ENCODE measurements around the gene SPATA19.
"Not testable (repeated sequence)": the region's sequence is repeated elsewhere in the genome, so short reads cannot be mapped to it uniquely, and the experiment has no call there.

The SPATA19 gene

DNA sequence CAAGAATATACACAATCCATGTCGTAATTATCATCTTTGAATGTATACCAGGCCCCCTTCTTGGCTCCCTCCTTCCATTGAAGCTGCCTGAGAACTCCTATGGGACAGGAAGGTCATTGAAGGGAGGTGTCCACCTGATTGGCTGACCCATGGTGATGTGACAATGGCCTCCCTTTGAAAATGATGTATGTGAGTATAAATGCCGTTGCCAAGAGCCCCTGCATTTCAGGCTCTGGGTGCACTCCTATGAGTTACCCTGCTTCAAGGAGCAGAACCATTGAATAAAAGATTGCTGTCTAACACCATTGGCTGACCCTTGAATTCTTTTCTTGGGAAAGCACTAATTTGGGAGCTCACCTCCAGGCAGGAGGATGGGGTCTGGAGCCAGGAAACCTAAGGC is at the start of gene SPATA19:
Gene SPATA19, minus strand, starts transcription at position 101 of the 400 bp plus-strand sequence. Its CDS starts 67 bp downstream, at position 34.
- DNase-seq = no peak

GRCh38 chr11:133895061-133895479 is 49.8 kb upstream of the SPATA19 start:
- no peak for DNase-seq

- no peak for DNase-seq
Observed at GRCh38 chr11:133893381-133893780, 48.1 kb upstream of the SPATA19 start.

DNA sequence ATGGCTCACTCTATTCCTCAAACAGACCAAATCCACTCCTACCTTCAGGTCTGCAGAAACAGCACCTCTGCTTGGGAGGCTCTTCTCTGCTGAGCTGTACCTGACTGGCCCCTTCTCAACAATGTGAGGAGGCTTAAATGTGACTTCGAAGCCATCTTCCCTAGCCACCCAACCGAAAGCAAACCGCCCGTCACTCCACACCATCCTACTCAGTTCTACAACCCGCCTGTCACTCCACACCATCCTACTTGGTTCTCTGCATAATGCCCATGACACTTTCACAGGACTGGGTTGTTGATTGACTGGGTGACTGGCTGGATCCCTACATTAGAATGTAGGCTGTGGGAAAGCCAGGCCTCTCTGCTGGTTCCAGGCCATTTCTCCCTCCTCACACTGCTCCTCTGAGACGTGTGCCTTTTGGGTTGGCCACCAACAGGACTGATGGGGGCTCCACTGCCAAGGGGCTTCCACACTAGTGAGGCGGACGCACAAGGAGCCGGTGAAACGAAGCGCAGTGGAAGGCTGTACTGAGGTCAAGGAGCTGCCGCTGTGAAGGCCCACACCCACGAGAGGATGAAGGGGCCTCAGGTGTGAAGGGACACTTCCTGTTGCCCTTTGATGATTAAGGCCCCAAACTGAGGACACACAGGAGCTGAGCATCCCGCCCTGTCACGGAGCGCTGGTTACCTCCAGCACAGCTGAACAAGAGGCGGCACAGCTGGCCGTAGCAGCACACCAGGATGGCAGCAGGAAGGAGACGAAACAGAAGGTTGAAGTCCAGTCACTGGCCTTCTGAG is 47.5 kb upstream of the SPATA19 start:
- no peak for DNase-seq

GRCh38 chr11:133892126-133892525 is 46.8 kb upstream of the SPATA19 start:
- no peak for DNase-seq

GRCh38 chr11:133889893-133890292 is 44.6 kb upstream of the SPATA19 start:
- no peak for DNase-seq

GRCh38 chr11:133889188-133889587 is 43.9 kb upstream of the SPATA19 start:
- DNase-seq = no peak

GRCh38 chr11:133887692-133888332 is 42.5 kb upstream of the SPATA19 start:
- DNase-seq = no peak

- DNase-seq = no peak
Observed at GRCh38 chr11:133886029-133886428, 40.7 kb upstream of the SPATA19 start.

DNA sequence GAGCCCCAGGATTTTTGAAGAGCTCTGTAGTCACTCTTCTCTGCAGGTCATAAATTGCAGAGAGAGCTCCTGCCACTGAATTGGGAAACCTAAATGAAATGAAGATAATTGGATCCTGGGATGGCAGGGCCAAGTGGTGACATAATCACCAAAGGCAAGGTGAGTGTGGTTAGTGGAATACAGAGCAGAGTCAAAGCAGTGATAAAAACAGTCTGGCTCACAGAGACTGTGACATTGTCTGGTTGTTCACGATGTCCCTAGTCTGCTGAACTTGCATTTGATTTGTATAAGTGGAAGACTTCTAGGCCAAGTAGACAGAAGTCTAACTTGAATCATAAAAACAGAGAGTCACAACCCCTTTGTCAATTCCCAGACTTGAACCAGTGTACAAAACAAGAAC is 26.8 kb upstream of the SPATA19 start:
- no peak for DNase-seq

DNA sequence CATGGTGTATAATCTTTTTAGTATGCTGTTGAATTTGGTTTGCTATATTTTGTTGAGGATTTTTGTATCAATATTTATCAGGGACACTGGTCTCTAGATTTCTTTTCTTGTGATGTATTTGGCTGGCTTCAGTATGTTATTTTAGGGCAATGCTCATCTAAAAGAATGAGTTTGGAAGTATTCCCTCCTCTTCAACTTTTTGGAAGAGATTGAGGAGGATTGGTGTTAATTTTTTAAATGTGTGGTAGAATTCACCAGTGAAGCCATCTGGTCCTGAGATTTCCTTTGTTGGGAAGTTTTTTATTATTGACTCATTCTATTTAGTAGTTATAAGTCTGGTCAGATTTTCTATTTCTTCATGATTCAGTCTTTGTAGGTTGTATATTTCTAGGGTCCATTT is 22.1 kb upstream of the SPATA19 start:
- no peak for DNase-seq

DNA sequence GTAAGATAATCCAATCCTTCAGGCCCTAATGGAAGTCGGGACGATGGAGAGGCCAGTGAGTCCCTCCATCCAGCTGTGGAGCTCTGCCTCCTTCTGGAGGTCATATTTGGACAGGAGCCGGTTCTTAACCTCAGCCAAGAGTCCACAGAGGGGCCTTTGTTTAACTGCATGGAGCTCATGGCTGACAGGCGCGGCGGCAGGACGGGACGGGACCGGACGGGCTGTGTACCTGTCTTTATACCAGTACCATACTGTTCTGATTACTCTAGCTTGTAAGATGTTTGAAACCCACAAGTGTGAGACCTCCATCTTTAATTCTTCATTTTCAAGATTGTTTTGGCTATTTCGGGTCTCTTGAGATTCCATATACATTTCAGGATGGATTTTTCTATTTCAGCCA is 20.2 kb upstream of the SPATA19 start:
- DNase-seq = no peak

DNA sequence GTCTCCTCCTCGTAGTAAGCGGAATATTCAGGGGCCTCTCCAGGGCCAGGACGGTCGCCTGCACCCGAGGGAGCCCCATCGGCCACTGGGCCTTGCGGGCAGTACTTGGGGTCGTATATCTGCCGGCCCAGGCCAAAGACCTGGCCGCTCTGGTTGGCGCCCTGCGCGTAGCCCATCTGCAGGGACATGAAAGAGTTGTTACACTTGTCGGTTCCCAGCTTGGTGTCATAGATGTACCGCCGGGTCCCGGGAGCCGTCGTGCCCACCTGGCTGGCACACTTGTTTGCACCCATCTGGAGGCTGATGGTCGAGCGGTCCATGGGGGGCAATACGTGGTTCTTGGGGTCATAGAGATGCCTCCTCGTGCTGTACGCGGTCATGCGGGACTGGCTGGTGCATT is 19.4 kb upstream of the SPATA19 start:
- no peak for DNase-seq

DNA sequence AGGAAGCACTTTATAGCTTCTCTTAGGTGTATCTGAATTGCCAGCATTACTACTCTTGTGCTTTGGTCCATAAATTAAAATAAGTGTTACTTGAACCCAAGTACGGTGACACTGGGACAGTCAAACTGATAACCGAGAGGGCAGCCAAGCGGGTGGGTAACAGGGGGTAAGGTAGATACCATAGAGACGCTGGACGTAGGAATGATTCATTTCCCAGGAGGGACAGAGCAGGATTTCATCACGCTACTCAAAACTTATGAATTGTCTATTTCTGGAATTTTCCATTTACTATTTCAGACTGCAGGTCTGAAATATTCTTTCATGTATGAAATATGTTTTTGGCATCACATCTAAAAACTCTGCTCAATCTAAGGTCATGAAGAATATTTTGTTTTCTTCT is 14.8 kb upstream of the SPATA19 start:
- no peak for DNase-seq

DNA sequence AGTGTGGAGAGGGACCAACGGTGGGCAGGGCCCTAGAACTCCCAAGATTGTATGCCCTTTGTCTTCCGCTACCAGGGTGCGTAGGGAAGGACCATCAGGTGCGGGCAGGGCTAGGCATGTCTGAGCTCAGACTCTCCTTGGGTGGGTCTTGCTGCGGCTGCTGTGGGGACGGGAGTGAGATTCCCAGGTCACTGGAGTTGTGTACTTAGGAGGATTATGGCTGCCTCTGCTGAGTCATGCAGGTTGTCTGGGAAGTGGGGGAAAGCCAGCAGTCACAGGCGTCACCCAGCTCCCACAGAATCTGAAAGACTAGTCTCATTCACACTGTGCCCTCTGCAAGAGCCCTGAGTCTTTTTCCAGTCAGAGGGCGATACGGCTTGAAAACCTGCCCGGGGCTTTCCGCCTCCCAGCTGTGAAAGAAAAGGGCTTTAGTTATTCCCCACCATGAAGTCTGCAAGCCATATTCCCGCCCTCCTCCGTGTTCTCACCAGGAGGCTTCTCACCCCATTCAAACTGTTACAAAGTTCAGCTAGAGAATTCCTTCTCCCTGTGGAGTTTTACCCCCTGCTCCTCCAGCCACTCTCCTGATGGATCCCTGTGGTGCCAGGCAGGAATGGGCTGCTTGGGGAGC is 9.1 kb upstream of the SPATA19 start:
- not testable (repeated sequence) for DNase-seq

DNA sequence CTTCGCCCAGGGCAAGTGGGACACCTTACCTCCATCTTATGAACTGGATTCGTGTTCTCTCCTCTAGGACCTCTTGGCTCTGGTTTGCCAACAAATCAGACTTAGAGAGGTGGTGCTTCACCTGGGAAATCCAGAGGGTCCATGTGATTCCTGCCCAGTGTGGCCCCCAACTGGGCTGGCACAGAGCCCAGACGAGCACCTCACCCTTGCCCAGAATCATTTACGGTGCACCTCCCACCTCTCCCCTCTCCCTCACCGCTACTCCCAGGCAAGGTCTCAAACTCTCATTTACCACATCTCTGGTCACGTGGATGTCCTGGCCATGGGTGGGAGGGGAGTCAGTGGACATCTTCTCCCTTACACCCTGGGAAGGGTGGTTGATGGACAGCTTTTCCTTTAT is 1.1 kb downstream of the SPATA19 start:
- no peak for DNase-seq

- no peak for DNase-seq
Observed at GRCh38 chr11:133843454-133843987, 1.8 kb downstream of the SPATA19 start.

DNA sequence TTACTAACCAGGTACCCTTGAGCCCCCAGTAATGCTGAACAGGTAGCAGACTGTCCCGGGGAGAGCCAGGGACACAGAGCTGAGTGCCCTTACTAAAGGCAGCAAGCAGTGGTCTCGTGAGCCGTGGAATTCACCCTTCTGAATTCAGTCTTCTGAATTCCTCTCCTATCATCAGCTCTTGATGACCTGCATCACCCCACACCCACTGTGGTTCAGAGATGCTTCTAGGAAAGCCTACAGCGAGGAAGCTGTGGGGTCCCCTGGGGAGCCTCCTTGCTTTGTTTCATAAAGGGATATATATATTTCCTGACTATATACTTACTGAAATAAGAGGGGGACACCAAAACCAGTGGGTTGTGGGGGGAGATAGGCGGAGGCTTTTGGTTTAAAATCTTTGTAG is 2.6 kb downstream of the SPATA19 start:
- no peak for DNase-seq

GRCh38 chr11:133842053-133842452 is 3.3 kb downstream of the SPATA19 start:
- DNase-seq = no peak

- DNase-seq = no peak
Observed at GRCh38 chr11:133841279-133842043, 3.9 kb downstream of the SPATA19 start.

- no peak for DNase-seq
Observed at GRCh38 chr11:133840479-133840941, 4.8 kb downstream of the SPATA19 start.

GRCh38 chr11:133835593-133836548 is 9.4 kb downstream of the SPATA19 start:
- no peak for DNase-seq
